Prostate gland (tissue), 2 donors: ENCODE results near the gene KCNJ1. TPM values are rescaled to one million over a fixed set of nuclear protein-coding genes. Genes with fewer than 3 reads are reported as not detected.

Source experiments
- DNase-seq: peaks from one replicate; pipeline ENCODE4 v3.0.0-alpha.2; 2019; ENCODE audit warnings: low spot score
- H3K27ac ChIP-seq, 2 donors: fragments of 200-600 bp; sonication (generic); 2 replicates each; pipeline ENCODE4 v1.5.1; 2017 to 2019
- H3K27me3 ChIP-seq: fragments of 200-600 bp; sonication (generic); replicated peaks from 2 replicates; pipeline ENCODE4 v1.5.1; 2019; ENCODE audit not compliant: insufficient read depth
- H3K36me3 ChIP-seq, 2 donors: fragments of 200-600 bp; sonication (generic); 1 replicate in 1 of 2; 2 replicates in 1 of 2; pipeline versions ENCODE4 v1.5.1 to v1.8.1; 2017 to 2019
- H3K4me1 ChIP-seq: fragments of 200-600 bp; sonication (generic); replicated peaks from 2 replicates; pipeline ENCODE4 v1.5.1; 2019
- H3K4me3 ChIP-seq, 2 donors: fragments of 200-600 bp; sonication (generic); 2 replicates each; pipeline ENCODE4 v1.5.1; 2017 to 2019
- H3K9me3 ChIP-seq: fragments of 200-600 bp; sonication (generic); 2 replicates; pipeline ENCODE4 v1.5.1; 2017
- POLR2A ChIP-seq: fragments of 450-650 bp; IDR thresholded peaks from one replicate; pipeline ENCODE4 v1.6.1; 2016; ENCODE audit warnings: antibody characterized with exemption, mild to moderate bottlenecking
- POLR2AphosphoS5 ChIP-seq: sonication (generic); formaldehyde crosslinking; IDR thresholded peaks from one replicate; pipeline ENCODE4 v1.6.1; 2017; ENCODE audit warnings: antibody characterized with exemption
- WGBS: methylation state at CpG from one replicate; pipeline ENCODE4 v1.1.5; 2018; 5-methylcytosine and 5-hydroxymethylcytosine counted together
- intact Hi-C: fragments of 100-400 bp; cut with DNase I; formaldehyde crosslinking; loops from one replicate; pipeline ENCODE4 v1.14.2; 2022
- total RNA-seq, 2 donors: library from RNA; depleted of rRNA; stranded (reverse); fragments of >200 nt; gene quantifications; one replicate each; pipeline ENCODE4 v1.1.0, GENCODE V29; 2016
- TF ChIP-seq, protein P1 (sequence below), 4 experiments: fragments of 200-600 bp in 2 of 4; fragments of 450-650 bp in 2 of 4; sonication (generic) in 2 of 4; IDR thresholded peaks; 1 replicate in 3 of 4; 2 replicates in 1 of 4; pipeline ENCODE4 v1.5.1; 2016 to 2019; ENCODE audit warnings: antibody characterized with exemption in 4 of 4, mild to moderate bottlenecking in 2 of 4, moderate library complexity in 2 of 4

Gene KCNJ1
- total RNA-seq, 2 donors from 2014 or later, result not detected

DNA sequence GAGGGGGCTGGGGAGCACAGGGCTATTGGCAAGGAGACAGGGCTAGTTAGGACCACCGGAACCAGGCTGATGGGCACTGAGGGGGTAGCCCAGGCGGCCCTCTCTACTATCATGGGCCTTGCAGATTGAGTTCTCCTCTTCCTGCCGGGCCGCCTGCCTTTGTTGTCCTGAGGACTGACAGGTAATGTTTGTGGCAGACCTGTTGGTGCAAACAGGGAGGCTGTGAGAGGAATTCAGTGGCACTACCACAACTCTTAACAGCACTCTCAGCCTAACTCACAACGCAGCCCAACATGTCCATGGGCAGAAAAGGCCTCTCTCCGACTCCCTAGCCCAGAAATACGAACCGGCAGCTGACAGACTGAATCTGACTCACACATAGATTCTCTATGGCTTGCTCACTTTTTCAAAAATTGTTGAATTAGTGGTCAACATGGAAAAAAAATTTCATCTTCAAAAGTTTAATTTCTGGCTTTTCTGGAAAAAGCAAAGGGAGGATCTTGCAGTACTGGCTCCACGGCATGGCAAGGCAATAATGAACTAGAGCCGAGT, 35.5 kb upstream of the KCNJ1 start:
- H3K9me3 ChIP-seq, result no peaks in the 10 kb centered on the region
- H3K36me3 ChIP-seq, result no peaks in the 10 kb centered on the region
- no peaks in the 10 kb centered on the region for H3K4me1 ChIP-seq
- no peak overlapping the region for H3K27ac ChIP-seq
- H3K4me3 ChIP-seq, result no peak overlapping the region
- no peak for DNase-seq
- 84% methylated on average over 10 of the region's 10 CpGs for WGBS
- intact Hi-C loops, result no loop called here
- TF ChIP-seq POLR2AphosphoS5 (no peak), POLR2A (no peak)
- TF ChIP-seq, protein P1, sequence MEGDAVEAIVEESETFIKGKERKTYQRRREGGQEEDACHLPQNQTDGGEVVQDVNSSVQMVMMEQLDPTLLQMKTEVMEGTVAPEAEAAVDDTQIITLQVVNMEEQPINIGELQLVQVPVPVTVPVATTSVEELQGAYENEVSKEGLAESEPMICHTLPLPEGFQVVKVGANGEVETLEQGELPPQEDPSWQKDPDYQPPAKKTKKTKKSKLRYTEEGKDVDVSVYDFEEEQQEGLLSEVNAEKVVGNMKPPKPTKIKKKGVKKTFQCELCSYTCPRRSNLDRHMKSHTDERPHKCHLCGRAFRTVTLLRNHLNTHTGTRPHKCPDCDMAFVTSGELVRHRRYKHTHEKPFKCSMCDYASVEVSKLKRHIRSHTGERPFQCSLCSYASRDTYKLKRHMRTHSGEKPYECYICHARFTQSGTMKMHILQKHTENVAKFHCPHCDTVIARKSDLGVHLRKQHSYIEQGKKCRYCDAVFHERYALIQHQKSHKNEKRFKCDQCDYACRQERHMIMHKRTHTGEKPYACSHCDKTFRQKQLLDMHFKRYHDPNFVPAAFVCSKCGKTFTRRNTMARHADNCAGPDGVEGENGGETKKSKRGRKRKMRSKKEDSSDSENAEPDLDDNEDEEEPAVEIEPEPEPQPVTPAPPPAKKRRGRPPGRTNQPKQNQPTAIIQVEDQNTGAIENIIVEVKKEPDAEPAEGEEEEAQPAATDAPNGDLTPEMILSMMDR (IDR thresholded peaks at IDR 0.05), result no peak
- H3K27me3 ChIP-seq, result no peaks in the 10 kb centered on the region

DNA sequence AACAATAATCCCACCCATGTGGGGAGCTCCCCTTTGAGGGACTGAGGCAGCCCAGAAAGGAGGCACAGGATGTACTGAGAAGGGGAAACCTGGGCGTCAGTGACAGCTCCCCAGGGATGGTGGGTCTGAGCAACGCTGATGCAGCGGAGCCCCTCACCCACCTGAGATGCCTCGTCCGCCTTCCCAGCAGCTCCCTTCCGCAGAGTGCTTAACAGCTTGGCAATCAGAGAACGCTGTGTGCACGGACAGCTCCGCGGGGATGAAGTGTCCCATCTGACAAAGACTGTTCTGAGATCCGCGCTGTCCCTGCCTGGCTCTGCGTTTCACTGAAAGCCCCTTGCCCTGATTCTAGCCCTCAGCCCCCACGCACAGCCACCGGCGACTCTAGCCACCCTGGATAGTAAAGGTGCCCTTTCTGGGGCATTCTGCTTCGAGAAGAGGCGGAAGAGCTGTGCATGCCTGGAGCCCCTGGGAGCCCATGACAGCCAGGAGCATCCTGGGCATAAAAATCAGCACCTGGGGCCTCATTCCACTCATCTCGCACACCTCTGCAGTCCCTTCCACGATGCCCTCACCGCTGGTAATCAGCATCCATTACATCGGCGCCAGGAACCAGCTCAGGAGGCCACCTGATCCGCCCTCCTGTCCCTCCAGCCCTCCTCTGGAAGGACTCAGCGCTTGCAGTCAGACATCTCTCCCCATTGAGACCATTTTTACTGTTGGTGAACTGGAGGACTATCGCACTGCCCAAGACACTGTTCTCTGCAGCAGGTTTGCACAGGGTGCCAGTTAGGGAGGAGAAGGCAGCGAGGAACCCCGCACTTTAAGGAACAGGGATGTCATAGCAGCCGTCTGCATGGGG, 34.8 kb upstream of the KCNJ1 start:
- intact Hi-C loops, result no loop called here
- TF ChIP-seq, protein P1 (IDR thresholded peaks at IDR 0.05), result no peak
- TF ChIP-seq POLR2A (no peak), POLR2AphosphoS5 (no peak)

DNA sequence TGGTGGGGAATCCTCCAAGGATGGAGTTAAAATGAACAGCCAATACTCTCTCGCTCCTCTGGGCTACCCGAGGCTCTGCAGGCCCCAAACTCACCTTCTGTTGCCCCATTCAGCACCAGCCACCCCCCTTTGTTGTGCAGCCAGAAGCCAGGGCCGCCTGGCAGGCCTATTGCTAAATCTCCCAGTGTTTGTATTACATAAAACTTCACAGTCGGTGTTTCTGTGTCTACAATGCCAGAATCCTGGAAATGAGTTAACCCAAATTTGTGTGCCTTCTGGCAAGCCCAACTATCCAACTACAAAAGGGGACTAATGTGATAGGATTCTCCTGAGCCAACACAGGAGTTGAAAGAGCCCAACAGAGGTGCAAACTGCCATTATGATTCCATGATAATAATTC, 33.4 kb upstream of the KCNJ1 start:
- intact Hi-C loops, result no loop called here
- Histone ChIP-seq H3K4me3 (no peak overlapping the region), H3K27me3 (no peaks in the 10 kb centered on the region), H3K4me1 (no peaks in the 10 kb centered on the region), H3K36me3 (no peaks in the 10 kb centered on the region), H3K9me3 (no peaks in the 10 kb centered on the region), H3K27ac (no peak overlapping the region)
- WGBS, result 40% methylated on average over 4 of the region's 4 CpGs
- TF ChIP-seq, protein P1 (IDR thresholded peaks at IDR 0.05), result no peak
- no peak for TF ChIP-seq POLR2A
- DNase-seq, result no peak

More for the DNA sequence above, 34.8 kb upstream of the KCNJ1 start:
- DNase-seq, result no peak
- Histone ChIP-seq H3K27me3 (no peaks in the 10 kb centered on the region), H3K4me1 (no peaks in the 10 kb centered on the region), H3K4me3 (no peak overlapping the region), H3K27ac (no peak overlapping the region), H3K36me3 (no peaks in the 10 kb centered on the region), H3K9me3 (no peaks in the 10 kb centered on the region)
- WGBS, result 74% methylated on average over 29 of the region's 29 CpGs

DNA sequence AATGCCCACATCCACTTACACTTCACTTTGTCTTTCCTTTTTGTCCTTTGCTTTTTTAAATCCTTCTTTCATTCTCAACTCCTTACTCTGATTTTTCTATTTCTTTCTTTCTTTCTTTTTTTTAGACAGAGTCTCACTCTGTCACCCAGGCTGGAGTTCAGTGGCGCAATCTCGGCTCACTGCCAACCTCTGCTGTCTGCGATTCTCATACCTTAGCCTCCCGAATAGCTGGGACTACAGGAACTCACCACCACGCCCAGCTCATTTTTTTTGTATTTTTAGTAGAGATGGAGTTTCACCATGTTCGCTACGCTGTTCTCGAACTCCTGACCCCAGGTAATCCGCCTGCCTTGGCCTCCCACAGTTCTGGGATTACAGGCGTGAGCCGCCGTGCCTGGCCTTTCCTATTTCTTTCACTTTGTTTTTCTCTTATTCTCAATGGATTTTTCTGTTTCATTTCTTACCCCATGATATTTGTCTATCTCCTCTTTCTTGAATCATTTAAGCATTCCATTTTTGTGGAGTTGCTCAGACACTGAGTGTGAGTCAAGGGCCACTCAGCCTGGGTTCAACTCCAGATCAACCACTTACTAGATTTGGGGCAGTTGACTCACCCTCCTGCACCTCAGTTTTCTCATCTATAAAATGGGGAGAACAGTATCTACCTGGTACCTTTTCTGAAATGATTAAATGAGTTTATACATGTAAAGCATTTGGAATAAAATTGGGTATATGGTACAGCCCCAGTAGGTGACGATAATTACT, 31.7 kb upstream of the KCNJ1 start:
- Histone ChIP-seq H3K4me3 (no peak overlapping the region), H3K4me1 (no peaks in the 10 kb centered on the region), H3K36me3 (no peaks in the 10 kb centered on the region), H3K27me3 (no peaks in the 10 kb centered on the region), H3K27ac (no peak overlapping the region), H3K9me3 (no peaks in the 10 kb centered on the region)
- WGBS, result 94% methylated on average over 13 of the region's 13 CpGs
- DNase-seq, result no peak
- intact Hi-C loops, result no loop called here
- no peak for TF ChIP-seq POLR2AphosphoS5
- TF ChIP-seq, protein P1 (IDR thresholded peaks at IDR 0.05), result no peak
- no peak for TF ChIP-seq POLR2A
